Measurements from ENCODE around the gene DMBT1. TPM values are rescaled to one million over a fixed set of nuclear protein-coding genes. Genes with fewer than 3 reads are reported as not detected.

The DMBT1 gene
- not detected for total RNA-seq

GRCh38 chr10:122560279-122560804, at the start of gene DMBT1:
Gene DMBT1, plus strand, starts transcription at chr10:122560754. Its CDS starts 17 bp downstream, at chr10:122560771.
- H3K4me1 ChIP-seq (ENCODE audit: control insufficient read depth in 3 of 3, insufficient read depth in 3 of 3, low read length in 3 of 3): peaks cover 0 to under 1% (median 0%) of the 10 kb centered on the region in 3 donors
- no peaks in the 10 kb centered on the region for H3K9me3 ChIP-seq (ENCODE audit: control insufficient read depth in 3 of 3, low read length in 3 of 3)
- H3K36me3 ChIP-seq (ENCODE audit: control insufficient read depth in 3 of 3, insufficient read depth in 3 of 3, low read length in 3 of 3): no peaks in the 10 kb centered on the region
- H3K9ac ChIP-seq (ENCODE audit: low read depth in 1 of 3, low read length in 3 of 3): no peak within 1 kb of the TSS
- peaks cover 18 to 34% (median 26%) of the 10 kb centered on the region in 3 donors for H3K27me3 ChIP-seq (ENCODE audit: control insufficient read depth in 3 of 3, insufficient read depth in 3 of 3, low read length in 3 of 3)
- no peak within 1 kb of the TSS for H3K4me3 ChIP-seq (ENCODE audit: low read length in 3 of 3)
- H3K27ac ChIP-seq (ENCODE audit: low read depth, low read length): no peak within 1 kb of the TSS

DNA sequence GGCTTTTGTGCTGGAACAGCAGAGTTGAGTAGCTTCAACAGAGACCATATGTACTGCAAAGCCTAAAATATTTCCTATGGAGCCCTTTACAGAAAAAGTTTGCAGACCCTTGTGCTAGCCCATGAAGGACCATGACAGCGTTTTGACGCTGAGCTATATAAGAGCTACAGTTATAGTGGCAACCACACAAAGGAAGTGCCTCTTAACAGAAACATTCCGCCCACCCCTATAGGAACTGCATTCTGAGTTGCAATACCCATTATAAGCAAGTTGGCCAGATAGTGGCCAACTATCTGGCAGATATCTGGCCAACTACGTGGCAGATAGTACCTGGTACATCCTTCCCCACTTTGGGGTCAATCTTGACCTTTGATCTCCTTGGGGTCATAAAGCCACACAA, 47.5 kb upstream of the DMBT1 start:
- Histone ChIP-seq H3K27ac (ENCODE audit: low read depth, low read length) (no peak overlapping the region), H3K27me3 (ENCODE audit: control insufficient read depth in 3 of 3, insufficient read depth in 3 of 3, low read length in 3 of 3) (no peaks in the 10 kb centered on the region), H3K4me3 (ENCODE audit: low read length in 3 of 3) (no peak overlapping the region), H3K4me1 (ENCODE audit: control insufficient read depth in 3 of 3, insufficient read depth in 3 of 3, low read length in 3 of 3) (peaks cover 2 to 8% (median 8%) of the 10 kb centered on the region in 3 donors), H3K36me3 (ENCODE audit: control insufficient read depth in 3 of 3, insufficient read depth in 3 of 3, low read length in 3 of 3) (peaks cover 14 to 36% (median 24%) of the 10 kb centered on the region in 3 donors), H3K9ac (ENCODE audit: low read depth in 1 of 3, low read length in 3 of 3) (no peak overlapping the region), H3K9me3 (ENCODE audit: control insufficient read depth in 3 of 3, low read length in 3 of 3) (no peaks in the 10 kb centered on the region)

GRCh38 chr10:122514045-122514840, 46.3 kb upstream of the DMBT1 start:
- Histone ChIP-seq H3K4me1 (ENCODE audit: control insufficient read depth in 3 of 3, insufficient read depth in 3 of 3, low read length in 3 of 3) (peaks cover 2 to 8% (median 8%) of the 10 kb centered on the region in 3 donors), H3K27ac (ENCODE audit: low read depth, low read length) (peak overlapping the region; percentile 47), H3K9me3 (ENCODE audit: control insufficient read depth in 3 of 3, low read length in 3 of 3) (no peaks in the 10 kb centered on the region), H3K36me3 (ENCODE audit: control insufficient read depth in 3 of 3, insufficient read depth in 3 of 3, low read length in 3 of 3) (peaks cover 11 to 25% (median 18%) of the 10 kb centered on the region in 3 donors), H3K4me3 (ENCODE audit: low read length in 3 of 3) (no peak overlapping the region), H3K27me3 (ENCODE audit: control insufficient read depth in 3 of 3, insufficient read depth in 3 of 3, low read length in 3 of 3) (no peaks in the 10 kb centered on the region), H3K9ac (ENCODE audit: low read depth in 1 of 3, low read length in 3 of 3) (no peak overlapping the region)

DNA sequence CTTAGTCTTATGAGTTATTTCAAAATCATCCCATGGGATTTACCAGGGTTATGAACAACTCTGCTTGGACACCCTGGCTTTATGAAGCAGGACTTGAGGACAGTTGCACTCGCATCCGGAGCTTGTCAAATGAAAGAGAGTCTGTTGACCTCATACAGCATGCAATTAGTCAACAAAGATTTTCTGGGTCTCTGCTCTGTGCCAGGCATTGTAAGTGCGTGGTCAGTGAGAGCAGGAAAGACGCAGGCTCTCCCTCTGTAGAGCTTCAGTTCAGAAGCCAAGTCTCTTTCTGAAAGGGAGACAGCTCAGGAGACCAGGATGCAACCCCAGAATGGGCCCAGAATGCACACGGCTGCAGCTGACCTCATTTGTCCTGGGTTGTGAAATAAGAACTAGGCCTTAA, 45.5 kb upstream of the DMBT1 start:
- Histone ChIP-seq H3K27ac (ENCODE audit: low read depth, low read length) (peak overlapping the region; percentile 47), H3K27me3 (ENCODE audit: control insufficient read depth in 3 of 3, insufficient read depth in 3 of 3, low read length in 3 of 3) (no peaks in the 10 kb centered on the region), H3K4me3 (ENCODE audit: low read length in 3 of 3) (no peak overlapping the region), H3K4me1 (ENCODE audit: control insufficient read depth in 3 of 3, insufficient read depth in 3 of 3, low read length in 3 of 3) (peaks cover 2 to 8% (median 8%) of the 10 kb centered on the region in 3 donors), H3K9ac (ENCODE audit: low read depth in 1 of 3, low read length in 3 of 3) (peak overlapping the region in 1 of 3 donors; percentile 33), H3K9me3 (ENCODE audit: control insufficient read depth in 3 of 3, low read length in 3 of 3) (no peaks in the 10 kb centered on the region), H3K36me3 (ENCODE audit: control insufficient read depth in 3 of 3, insufficient read depth in 3 of 3, low read length in 3 of 3) (peaks cover 7 to 20% (median 14%) of the 10 kb centered on the region in 3 donors)

DNA sequence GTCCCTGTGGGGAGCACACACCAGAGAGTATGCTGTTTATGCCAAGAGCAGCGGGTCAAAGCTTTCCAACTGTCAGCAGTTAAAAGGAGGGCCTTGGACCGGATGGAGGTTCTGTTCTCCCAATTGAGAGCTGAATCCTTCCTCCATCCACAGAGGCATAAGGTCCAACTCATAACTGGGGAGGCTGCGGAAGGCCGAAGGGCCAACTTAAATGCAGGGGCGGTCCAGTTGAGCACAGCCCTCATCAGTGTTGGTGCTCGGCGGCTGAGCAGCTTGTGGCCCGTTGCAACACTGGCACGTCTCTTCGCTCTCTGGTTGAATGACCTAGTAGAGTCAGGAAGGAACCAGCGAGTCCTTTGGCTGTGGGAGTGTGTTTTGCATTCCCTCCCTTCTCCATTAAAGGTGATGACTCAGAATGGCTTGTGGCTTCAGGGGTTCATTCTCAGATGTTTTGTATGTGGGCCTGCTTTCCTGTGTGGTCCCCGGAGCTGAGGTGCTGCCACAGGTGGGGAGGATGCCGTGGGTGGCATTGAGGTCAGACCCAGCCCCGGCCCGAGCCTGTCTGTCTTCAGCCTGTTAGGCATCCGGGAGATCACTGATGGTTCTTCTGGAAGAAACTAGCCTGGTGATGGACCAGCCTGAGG, 44.8 kb upstream of the DMBT1 start:
- Histone ChIP-seq H3K4me1 (ENCODE audit: control insufficient read depth in 3 of 3, insufficient read depth in 3 of 3, low read length in 3 of 3) (peaks cover 2 to 8% (median 8%) of the 10 kb centered on the region in 3 donors), H3K27me3 (ENCODE audit: control insufficient read depth in 3 of 3, insufficient read depth in 3 of 3, low read length in 3 of 3) (no peaks in the 10 kb centered on the region), H3K36me3 (ENCODE audit: control insufficient read depth in 3 of 3, insufficient read depth in 3 of 3, low read length in 3 of 3) (peaks cover 3 to 13% (median 11%) of the 10 kb centered on the region in 3 donors), H3K27ac (ENCODE audit: low read depth, low read length) (peak overlapping the region; percentile 47), H3K9ac (ENCODE audit: low read depth in 1 of 3, low read length in 3 of 3) (peak overlapping the region in 1 of 3 donors; percentile 33), H3K9me3 (ENCODE audit: control insufficient read depth in 3 of 3, low read length in 3 of 3) (no peaks in the 10 kb centered on the region), H3K4me3 (ENCODE audit: low read length in 3 of 3) (no peak overlapping the region)

DNA sequence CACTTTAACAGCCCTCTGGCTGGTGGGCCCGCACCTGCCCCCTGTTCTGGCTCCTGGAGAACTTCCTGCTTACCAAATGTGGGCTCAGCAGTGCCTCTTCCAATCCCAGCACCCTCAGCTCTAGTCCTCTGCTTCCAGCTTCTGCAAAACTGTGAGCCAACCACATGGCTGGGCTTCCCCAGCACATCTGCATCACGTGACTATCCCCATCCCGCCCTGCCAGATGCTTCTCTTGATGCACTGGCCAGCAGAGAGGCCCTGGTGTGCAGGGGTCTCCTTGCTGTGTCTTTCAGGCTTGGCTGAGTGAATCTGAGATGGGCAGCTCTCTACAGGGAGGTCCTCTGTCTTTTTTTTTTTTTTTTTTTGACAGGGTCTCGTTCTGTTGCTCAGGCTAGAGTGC, 43.8 kb upstream of the DMBT1 start:
- Histone ChIP-seq H3K9ac (ENCODE audit: low read depth in 1 of 3, low read length in 3 of 3) (no peak overlapping the region), H3K4me3 (ENCODE audit: low read length in 3 of 3) (no peak overlapping the region), H3K9me3 (ENCODE audit: control insufficient read depth in 3 of 3, low read length in 3 of 3) (no peaks in the 10 kb centered on the region), H3K4me1 (ENCODE audit: control insufficient read depth in 3 of 3, insufficient read depth in 3 of 3, low read length in 3 of 3) (peaks cover 2 to 8% (median 8%) of the 10 kb centered on the region in 3 donors), H3K27me3 (ENCODE audit: control insufficient read depth in 3 of 3, insufficient read depth in 3 of 3, low read length in 3 of 3) (no peaks in the 10 kb centered on the region), H3K27ac (ENCODE audit: low read depth, low read length) (no peak overlapping the region), H3K36me3 (ENCODE audit: control insufficient read depth in 3 of 3, insufficient read depth in 3 of 3, low read length in 3 of 3) (peaks cover 3 to 9% (median 7%) of the 10 kb centered on the region in 3 donors)

- Histone ChIP-seq H3K4me3 (ENCODE audit: low read length in 3 of 3) (no peak overlapping the region), H3K27me3 (ENCODE audit: control insufficient read depth in 3 of 3, insufficient read depth in 3 of 3, low read length in 3 of 3) (peaks cover 0 to 3% (median 0%) of the 10 kb centered on the region in 3 donors), H3K9ac (ENCODE audit: low read depth in 1 of 3, low read length in 3 of 3) (no peak overlapping the region), H3K9me3 (ENCODE audit: control insufficient read depth in 3 of 3, low read length in 3 of 3) (no peaks in the 10 kb centered on the region), H3K27ac (ENCODE audit: low read depth, low read length) (no peak overlapping the region), H3K4me1 (ENCODE audit: control insufficient read depth in 3 of 3, insufficient read depth in 3 of 3, low read length in 3 of 3) (peaks cover 2 to 8% (median 6%) of the 10 kb centered on the region in 3 donors), H3K36me3 (ENCODE audit: control insufficient read depth in 3 of 3, insufficient read depth in 3 of 3, low read length in 3 of 3) (peaks cover 3 to 5% (median 5%) of the 10 kb centered on the region in 3 donors)
Observed at GRCh38 chr10:122519144-122519543, 41.4 kb upstream of the DMBT1 start.

DNA sequence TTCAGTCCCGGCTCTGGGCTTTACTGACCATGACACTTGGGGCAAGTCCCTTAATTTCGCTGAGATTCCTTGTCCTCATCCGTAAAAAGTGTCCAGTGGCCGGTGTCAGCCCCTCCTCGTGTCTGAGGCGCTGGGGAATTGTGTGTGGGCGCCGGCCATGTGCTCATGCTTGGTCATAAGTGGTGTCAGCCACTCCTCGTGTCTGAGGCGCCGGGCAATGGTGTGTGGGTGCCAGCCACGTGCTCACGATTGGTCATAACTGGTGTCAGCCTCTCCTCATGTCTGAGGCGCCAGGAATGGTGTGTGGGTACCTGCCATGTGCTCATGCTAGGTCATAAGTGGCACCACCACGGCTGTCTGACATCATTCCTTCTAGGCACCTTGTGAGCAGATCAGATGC, 40.7 kb upstream of the DMBT1 start:
- Histone ChIP-seq H3K9ac (ENCODE audit: low read depth in 1 of 3, low read length in 3 of 3) (no peak overlapping the region), H3K4me1 (ENCODE audit: control insufficient read depth in 3 of 3, insufficient read depth in 3 of 3, low read length in 3 of 3) (peaks cover 0 to 8% (median 0%) of the 10 kb centered on the region in 3 donors), H3K9me3 (ENCODE audit: control insufficient read depth in 3 of 3, low read length in 3 of 3) (no peaks in the 10 kb centered on the region), H3K4me3 (ENCODE audit: low read length in 3 of 3) (no peak overlapping the region), H3K27ac (ENCODE audit: low read depth, low read length) (no peak overlapping the region), H3K36me3 (ENCODE audit: control insufficient read depth in 3 of 3, insufficient read depth in 3 of 3, low read length in 3 of 3) (peaks cover 0 to 4% (median 3%) of the 10 kb centered on the region in 3 donors), H3K27me3 (ENCODE audit: control insufficient read depth in 3 of 3, insufficient read depth in 3 of 3, low read length in 3 of 3) (peaks cover 0 to 3% (median 0%) of the 10 kb centered on the region in 3 donors)

- Histone ChIP-seq H3K27ac (ENCODE audit: low read depth, low read length) (no peak overlapping the region), H3K36me3 (ENCODE audit: control insufficient read depth in 3 of 3, insufficient read depth in 3 of 3, low read length in 3 of 3) (peaks cover 0 to 2% (median 0%) of the 10 kb centered on the region in 3 donors), H3K4me1 (ENCODE audit: control insufficient read depth in 3 of 3, insufficient read depth in 3 of 3, low read length in 3 of 3) (peaks cover 0 to 2% (median 0%) of the 10 kb centered on the region in 3 donors)
Observed at GRCh38 chr10:122521011-122521410, 39.5 kb upstream of the DMBT1 start.

More at GRCh38 chr10:122521011-122521410, 39.5 kb upstream of the DMBT1 start:
- no peaks in the 10 kb centered on the region for H3K9me3 ChIP-seq (ENCODE audit: control insufficient read depth in 3 of 3, low read length in 3 of 3)
- H3K4me3 ChIP-seq (ENCODE audit: low read length in 3 of 3): no peak overlapping the region
- H3K27me3 ChIP-seq (ENCODE audit: control insufficient read depth in 3 of 3, insufficient read depth in 3 of 3, low read length in 3 of 3): peaks cover 0 to 3% (median 0%) of the 10 kb centered on the region in 3 donors
- H3K9ac ChIP-seq (ENCODE audit: low read depth in 1 of 3, low read length in 3 of 3): no peak overlapping the region
